HG03139 (cell line): ENCODE measurements around the gene ARHGAP15.

Experiments
- ATAC-seq: cut with Tn5 transposase; IDR thresholded peaks from one replicate; pipeline ENCODE4 v1.9.1; 2021; ENCODE audit not compliant: unreplicated experiment

The ARHGAP15 gene

DNA sequence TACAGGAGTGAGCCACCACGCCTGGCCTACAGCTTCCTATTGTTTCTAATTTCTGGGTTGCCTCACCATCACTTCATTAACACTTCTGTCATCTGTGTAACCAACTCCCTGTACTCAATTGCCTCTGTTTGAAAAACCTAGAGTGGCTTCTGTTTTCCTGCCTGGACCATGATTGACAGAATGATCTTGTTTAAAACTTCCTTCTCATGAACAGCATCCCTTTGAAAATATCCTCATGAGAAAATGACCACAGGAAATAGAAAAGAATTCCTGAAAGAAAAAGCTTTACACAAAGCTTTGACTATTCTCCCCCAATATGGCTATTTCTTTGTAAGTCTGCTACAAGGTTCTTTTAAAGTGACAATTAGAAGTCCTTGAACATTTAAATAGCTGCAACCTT is 672.3 kb downstream of the ARHGAP15 start:
- no peak for ATAC-seq

DNA sequence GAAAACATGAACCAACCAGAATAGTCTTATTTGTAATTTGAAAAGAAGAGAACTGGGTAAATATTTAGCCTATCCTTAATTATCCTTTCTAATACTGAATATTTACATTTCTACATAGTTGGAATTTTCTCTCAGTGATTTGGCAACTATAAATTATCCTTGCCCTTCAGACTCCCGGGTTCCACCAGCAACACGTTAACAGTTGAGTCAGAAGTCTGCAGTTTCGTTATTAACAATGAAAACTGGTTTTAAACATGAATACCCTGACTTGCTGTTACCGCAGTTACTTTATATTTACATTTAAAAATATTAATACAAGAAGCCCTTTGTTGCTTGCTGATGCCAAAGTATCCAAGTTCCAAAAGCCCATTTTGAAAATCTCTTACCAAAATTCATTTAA is 673.0 kb downstream of the ARHGAP15 start:
- no peak for ATAC-seq

DNA sequence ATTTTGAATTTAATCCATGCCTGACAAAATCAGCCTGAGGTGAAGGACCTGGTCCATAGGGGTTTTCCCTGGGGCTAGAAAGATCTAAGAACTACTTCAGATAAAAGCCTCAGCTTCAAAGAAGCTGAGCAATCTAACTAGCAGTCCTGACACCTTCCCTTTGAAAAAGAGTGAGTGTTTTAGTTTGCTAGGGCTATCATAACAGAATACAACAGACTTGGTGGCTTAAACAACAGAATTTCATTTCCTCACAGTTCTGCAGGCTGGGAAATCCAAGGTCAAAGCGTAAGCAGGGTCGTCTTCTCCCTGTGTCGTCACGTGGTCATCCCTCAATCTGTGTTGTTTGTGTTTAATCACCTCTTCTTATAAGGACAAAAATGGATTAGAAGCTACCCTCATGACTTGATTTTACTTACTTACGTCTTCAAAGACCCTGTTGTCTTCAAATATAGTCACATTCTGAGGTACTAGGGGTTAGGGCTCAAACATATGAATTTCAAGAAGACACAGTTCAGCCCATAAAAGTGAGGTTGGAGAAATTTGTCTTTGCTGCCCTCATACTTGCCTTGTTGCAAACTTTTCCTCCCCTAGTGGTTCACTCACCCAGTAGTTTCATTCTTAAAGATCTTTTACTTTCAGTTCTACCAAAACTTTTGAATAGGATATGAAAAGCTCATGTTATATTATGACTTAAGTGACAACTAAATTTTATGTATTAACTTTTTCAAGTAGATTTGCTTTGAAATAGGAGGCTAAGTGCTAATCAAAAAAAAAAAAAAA is 673.8 kb downstream of the ARHGAP15 start:
- peak; percentile 87 for ATAC-seq

DNA sequence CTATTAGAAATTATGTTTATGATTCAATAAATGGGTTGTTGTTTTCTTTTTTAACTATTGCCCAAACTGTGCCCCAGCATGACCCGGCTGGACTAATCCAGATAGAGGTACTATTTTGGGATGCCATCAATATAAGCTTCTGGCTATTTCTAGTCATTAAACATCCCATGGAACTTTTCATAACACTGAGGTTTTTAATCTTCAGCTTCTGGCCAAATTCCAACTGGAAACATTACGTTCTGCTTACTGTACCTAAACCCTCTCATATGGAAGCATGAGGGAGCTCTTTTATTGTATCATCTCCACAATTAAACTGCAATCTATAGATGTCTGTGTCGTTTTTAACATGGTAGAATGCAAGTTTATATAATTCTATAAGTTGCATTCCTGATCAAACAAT is 674.7 kb downstream of the ARHGAP15 start:
- no peak for ATAC-seq

DNA sequence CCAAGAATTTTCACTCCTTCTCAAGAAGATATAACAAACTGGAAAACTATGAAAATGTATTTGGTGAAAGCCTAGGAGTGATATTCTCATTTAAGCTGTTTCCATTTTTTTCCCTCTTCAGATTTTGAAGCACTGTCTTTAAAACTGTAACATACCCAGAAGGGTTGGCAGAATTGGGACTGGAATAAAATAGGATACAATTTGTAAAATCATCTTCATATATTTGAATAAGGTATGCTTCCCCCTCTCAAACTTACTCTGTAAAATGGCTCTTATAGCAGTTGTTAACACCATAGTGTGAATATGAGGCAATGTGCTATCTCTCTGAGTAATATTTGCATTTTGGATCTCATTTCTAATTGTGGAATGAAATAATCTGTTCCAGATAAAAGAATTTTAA is 676.4 kb downstream of the ARHGAP15 start:
- no peak for ATAC-seq

DNA sequence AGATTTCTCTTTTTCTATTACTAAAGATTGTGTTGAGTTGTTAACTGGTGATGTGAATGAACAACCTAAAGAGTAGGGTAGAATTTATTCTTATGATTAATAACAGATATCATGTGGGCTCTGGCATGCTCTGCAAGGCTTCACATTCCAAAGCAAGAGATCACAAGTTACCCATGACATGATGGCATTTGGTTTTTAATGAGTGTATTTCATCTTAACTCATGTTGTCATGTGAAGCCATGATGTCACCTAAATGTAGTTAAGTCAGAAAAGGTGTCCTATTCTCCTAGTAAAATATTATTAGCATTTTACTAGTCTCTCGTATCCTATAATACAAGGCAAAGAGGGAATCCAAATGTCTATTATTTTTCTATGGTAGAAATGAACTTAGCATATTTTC is 678.0 kb downstream of the ARHGAP15 start:
- ATAC-seq: no peak

DNA sequence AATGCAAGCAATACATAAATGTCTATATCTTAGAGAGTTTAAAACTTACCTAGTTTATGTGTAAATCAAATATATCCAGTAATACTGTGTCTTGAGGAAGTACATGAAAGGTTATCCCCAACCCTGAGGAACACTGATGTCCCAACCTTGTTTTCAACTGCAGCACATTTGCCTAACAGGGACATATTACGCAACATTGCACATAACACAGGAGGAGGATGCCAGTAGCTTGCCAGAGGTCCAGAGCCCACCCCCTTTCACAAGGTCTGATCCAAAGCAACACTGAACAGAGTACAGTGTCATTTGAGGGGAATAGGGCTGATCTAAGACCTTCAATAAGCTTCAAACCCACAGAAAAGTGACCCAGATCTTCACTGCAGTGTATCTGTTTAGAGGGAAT is 678.5 kb downstream of the ARHGAP15 start:
- no peak for ATAC-seq

DNA sequence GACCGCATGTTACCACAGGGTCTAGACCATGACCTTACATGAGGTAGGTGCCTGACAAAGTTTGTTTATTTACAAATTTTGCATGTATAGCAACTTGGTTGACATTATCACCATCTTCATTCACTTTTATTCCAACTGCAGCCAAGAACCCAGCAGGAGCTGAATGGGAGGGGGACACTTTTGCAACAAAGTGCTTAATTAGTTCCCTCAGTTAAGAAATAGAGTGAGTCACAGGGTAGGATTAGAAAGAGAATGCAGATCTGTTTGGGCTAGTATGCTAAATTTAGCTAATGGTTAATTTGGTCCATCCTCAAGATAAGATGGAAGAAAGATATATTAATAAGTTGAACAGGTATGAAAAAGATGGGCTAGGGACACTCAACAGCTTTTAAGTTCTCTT is 678.9 kb downstream of the ARHGAP15 start:
- no peak for ATAC-seq

DNA sequence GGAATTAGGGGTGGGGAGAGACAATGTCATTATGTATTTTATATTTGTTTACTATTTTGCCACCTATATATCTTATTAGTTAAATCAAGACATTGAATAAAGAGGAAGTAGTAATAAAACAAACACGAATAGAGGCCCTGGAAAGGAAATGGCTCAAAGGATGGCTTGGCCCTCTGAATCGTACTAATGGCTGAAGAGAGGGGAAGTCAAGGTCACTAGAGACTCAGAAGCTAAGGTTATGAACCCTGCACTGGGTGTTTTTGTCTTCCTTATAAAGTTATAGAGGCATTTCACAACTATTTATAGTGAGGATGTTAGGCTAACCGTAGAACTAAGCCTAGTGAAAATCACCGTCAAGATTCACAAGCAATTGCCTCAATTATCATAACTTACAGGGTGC is 685.9 kb downstream of the ARHGAP15 start:
- no peak for ATAC-seq

DNA sequence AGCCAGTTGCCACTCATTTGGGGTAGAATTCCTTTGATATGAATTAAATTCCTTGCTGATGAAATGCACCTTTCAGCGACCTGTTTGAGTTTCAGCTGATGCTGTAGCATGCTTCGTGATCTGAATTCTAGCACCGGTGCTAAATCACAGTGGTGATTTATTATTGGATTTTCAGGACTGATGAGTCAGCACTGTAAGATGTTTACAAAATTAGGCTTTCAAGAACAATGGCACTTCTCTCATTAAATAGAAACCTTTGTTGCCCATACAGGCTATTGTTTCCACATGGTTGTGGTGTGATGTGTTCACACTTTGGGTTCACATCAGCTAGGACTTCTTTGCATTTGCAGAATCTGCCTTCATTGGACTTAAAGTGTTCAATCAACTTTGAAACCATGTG is 687.7 kb downstream of the ARHGAP15 start:
- ATAC-seq: no peak
